ENCODE measurements around the gene ZBTB20.

GRCh38 chr3:114872588-114872987, 274.5 kb downstream of the ZBTB20 start:
- TF ChIP-seq, protein P1, sequence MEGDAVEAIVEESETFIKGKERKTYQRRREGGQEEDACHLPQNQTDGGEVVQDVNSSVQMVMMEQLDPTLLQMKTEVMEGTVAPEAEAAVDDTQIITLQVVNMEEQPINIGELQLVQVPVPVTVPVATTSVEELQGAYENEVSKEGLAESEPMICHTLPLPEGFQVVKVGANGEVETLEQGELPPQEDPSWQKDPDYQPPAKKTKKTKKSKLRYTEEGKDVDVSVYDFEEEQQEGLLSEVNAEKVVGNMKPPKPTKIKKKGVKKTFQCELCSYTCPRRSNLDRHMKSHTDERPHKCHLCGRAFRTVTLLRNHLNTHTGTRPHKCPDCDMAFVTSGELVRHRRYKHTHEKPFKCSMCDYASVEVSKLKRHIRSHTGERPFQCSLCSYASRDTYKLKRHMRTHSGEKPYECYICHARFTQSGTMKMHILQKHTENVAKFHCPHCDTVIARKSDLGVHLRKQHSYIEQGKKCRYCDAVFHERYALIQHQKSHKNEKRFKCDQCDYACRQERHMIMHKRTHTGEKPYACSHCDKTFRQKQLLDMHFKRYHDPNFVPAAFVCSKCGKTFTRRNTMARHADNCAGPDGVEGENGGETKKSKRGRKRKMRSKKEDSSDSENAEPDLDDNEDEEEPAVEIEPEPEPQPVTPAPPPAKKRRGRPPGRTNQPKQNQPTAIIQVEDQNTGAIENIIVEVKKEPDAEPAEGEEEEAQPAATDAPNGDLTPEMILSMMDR (IDR thresholded peaks at IDR 0.05; ENCODE audit: insufficient read depth, low read length) = no peak
- no peak for TF ChIP-seq POLR2AphosphoS5 (IDR thresholded peaks at IDR 0.05; ENCODE audit: low read depth)
